ENCODE measurements around the gene OSGEP. TPM values are rescaled to one million over a fixed set of nuclear protein-coding genes. Genes with fewer than 3 reads are reported as not detected.

OSGEP gene
- total and polyA plus RNA-seq, 12 donors = 17.6 to 37.6 (median 22.8) TPM

DNA sequence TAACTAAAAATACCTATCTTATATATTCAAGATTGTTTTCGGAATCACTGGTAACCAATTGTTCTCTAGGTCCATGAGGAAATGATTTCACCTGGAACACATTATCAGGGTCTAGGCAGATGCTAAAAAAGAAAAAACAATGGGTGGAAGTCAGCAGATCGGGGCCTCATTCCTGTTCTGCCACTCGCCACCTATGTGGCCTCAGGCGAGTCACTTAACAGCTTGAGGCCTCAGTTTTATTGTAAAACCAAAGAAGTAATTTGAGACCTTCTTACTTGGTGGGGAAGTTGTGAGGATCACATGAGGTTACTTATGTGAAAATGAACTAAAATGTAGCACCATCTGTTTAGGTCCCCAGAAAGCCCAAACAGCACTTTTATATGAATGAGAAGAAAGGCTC is 44.5 kb upstream of the OSGEP start:
- peak overlapping the region; percentile 44 to 84 (median 67) for H3K27ac ChIP-seq
- TF ChIP-seq, protein P1, sequence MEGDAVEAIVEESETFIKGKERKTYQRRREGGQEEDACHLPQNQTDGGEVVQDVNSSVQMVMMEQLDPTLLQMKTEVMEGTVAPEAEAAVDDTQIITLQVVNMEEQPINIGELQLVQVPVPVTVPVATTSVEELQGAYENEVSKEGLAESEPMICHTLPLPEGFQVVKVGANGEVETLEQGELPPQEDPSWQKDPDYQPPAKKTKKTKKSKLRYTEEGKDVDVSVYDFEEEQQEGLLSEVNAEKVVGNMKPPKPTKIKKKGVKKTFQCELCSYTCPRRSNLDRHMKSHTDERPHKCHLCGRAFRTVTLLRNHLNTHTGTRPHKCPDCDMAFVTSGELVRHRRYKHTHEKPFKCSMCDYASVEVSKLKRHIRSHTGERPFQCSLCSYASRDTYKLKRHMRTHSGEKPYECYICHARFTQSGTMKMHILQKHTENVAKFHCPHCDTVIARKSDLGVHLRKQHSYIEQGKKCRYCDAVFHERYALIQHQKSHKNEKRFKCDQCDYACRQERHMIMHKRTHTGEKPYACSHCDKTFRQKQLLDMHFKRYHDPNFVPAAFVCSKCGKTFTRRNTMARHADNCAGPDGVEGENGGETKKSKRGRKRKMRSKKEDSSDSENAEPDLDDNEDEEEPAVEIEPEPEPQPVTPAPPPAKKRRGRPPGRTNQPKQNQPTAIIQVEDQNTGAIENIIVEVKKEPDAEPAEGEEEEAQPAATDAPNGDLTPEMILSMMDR (IDR thresholded peaks at IDR 0.05) = no peak
- no peaks in the 10 kb centered on the region for H3K27me3 ChIP-seq
- H3K9me3 ChIP-seq = no peaks in the 10 kb centered on the region
- H3K36me3 ChIP-seq = no peaks in the 10 kb centered on the region
- no peak overlapping the region for H3K4me3 ChIP-seq
- intact Hi-C loops (cut with DNase I) = no loop called here
- peak in 6 of 8 donors; percentile 42 to 90 (median 80) for ATAC-seq
- H3K4me1 ChIP-seq = peaks cover 0 to 32% (median 13%) of the 10 kb centered on the region in 9 donors
- DNase-seq = no peak
- 61 to 65% methylated on average over 4 of the region's 4 CpGs for WGBS, 2 donors

DNA sequence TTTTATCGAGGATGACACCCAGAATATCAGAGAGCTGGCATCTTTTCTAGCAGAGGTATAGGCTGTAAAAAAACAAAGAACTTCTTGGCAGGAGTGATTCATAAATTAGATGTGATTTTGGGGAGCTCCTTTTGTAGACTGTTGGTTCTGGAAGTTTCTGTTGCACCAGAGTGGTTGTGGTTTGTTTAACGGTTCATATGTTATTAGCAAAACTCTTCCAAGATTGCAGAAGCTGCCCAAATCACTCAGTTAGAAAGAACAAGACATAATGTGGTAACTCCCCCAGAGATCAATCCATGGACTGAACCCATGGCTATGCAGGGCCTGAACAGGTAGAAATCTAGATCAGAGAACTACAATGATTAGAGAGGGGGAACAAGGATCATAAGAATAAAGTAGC is 44.0 kb upstream of the OSGEP start:
- intact Hi-C loops (cut with DNase I) = no loop called here
- 70 to 75% methylated on average over 2 of the region's 2 CpGs for WGBS, 2 donors
- H3K4me3 ChIP-seq = no peak overlapping the region
- no peaks in the 10 kb centered on the region for H3K27me3 ChIP-seq
- no peaks in the 10 kb centered on the region for H3K9me3 ChIP-seq
- TF ChIP-seq, protein P1 (IDR thresholded peaks at IDR 0.05) = no peak
- H3K36me3 ChIP-seq = no peaks in the 10 kb centered on the region
- H3K4me1 ChIP-seq = peaks cover 0 to 35% (median 15%) of the 10 kb centered on the region in 9 donors
- peak overlapping the region in 9 of 10 donors; percentile 44 to 84 (median 72) for H3K27ac ChIP-seq
- DNase-seq (no peak), ATAC-seq (peak in 1 of 8 donors; percentile 14)

- H3K9me3 ChIP-seq = no peaks in the 10 kb centered on the region
- intact Hi-C loops (cut with DNase I) = no loop called here
- no peaks in the 10 kb centered on the region for H3K36me3 ChIP-seq
- H3K4me3 ChIP-seq = no peak overlapping the region
- peak overlapping the region in 5 of 10 donors; percentile 7 to 44 (median 14) for H3K27ac ChIP-seq
- DNase-seq = no peak
- peaks cover 0 to 52% (median 21%) of the 10 kb centered on the region in 9 donors for H3K4me1 ChIP-seq
- ATAC-seq = peak in 1 of 8 donors; percentile 25
- WGBS, 2 donors = 76 to 81% methylated on average over 8 of the region's 8 CpGs
- TF ChIP-seq, protein P1 (IDR thresholded peaks at IDR 0.05) = no peak
- no peaks in the 10 kb centered on the region for H3K27me3 ChIP-seq
Measured at GRCh38 chr14:20494935-20495766, 40.5 kb upstream of the OSGEP start.

DNA sequence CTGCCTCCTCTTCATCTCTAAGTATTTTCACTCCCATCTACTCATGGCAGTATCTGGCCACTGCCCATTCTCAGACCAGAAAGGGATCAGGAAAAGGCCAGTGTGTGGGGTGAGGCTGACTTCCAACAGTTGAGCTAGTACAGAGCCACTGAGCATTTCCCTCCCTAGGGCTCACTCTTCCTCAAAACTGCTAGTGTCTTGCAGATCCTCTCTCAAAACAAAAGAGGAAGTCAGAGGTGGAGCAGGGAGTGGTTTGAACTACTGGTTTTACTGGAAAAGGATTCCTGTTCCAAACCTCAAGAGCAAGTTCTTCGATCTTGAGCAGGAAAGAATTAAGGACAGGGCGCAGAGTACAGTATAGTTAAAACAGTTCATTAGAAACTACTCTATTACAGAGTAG is 39.0 kb upstream of the OSGEP start:
- peak overlapping the region in 5 of 10 donors; percentile 19 to 66 (median 58) for H3K27ac ChIP-seq
- no peak overlapping the region for H3K4me3 ChIP-seq
- TF ChIP-seq, protein P1 (IDR thresholded peaks at IDR 0.05) = no peak
- ATAC-seq (peak; percentile 29 to 80 (median 68)), DNase-seq (no peak)
- no peaks in the 10 kb centered on the region for H3K27me3 ChIP-seq
- H3K9me3 ChIP-seq = no peaks in the 10 kb centered on the region
- H3K36me3 ChIP-seq = no peaks in the 10 kb centered on the region
- intact Hi-C loops (cut with DNase I) = no loop called here
- WGBS, 2 donors = 52 to 75% methylated on average over 2 of the region's 2 CpGs
- H3K4me1 ChIP-seq = peaks cover 0 to 53% (median 23%) of the 10 kb centered on the region in 9 donors

All from heart right ventricle (tissue), 16 donors.